HG02763 (cell line): ENCODE data around the gene P2RX2.

Experiments
- ATAC-seq: cut with Tn5 transposase; IDR thresholded peaks from one replicate; pipeline ENCODE4 v1.9.1; 2021; ENCODE audit warnings: mild to moderate bottlenecking, moderate library complexity; ENCODE audit not compliant: unreplicated experiment

P2RX2 gene

DNA sequence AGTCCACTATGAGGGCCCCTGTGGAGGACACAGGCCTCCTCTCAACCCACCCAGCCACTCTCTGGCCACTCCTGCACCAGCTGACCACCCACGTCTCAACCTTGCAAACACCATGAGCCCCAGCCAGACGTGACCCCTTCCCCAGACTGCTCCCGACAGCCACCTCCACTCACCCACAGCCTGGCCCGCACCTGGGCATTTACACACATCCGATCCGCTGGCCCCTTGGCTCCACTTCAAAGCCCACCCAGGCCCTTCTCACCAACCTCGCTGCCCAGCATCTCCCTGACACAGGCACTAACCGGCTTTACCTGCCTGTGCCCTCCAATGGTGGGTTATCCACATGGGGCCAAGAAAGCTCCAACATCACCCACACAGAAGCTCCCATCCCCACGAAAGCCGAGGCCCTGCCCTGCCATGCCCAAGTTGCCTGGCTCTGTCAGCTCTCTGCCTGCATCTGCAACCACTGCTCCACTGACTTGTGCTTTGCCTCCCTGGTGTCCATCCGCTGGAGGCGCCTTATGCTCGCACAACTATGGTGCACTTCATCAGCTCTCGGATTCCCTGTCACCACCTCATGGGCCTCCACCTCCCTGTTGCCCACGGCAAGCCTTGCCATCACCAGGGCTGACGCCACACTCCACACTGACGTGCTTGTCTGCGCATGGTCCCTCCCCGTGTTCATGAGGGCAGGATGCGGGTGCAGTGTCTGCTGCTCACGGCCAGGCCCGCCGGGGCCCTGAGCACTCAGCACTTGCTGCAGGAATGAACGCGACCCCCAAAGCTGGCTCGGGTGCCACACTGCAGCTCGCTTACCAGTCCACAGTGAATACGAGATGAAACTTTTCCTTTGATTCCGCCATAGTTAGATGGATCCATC, 16.7 kb downstream of the P2RX2 start:
- no peak for ATAC-seq

DNA sequence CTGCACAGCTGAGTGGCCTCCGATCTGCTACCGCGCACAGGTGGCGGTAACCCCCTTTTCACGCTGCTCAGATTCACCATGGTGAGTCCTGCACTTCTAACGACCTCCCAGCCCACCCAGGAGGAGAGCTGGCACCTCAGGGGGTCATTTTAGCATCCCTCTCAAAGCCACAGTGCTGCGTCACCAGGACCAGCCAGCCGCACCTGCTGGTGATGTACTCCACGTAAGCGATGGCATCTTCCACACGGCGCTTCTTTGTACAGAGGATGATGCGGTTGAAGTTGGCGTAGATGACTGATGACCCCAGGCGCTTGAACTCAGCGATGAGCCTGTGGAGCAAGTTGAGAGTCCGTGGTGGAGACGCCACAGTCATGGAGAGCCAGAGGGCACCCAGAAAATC, 19.2 kb downstream of the P2RX2 start:
- no peak for ATAC-seq

DNA sequence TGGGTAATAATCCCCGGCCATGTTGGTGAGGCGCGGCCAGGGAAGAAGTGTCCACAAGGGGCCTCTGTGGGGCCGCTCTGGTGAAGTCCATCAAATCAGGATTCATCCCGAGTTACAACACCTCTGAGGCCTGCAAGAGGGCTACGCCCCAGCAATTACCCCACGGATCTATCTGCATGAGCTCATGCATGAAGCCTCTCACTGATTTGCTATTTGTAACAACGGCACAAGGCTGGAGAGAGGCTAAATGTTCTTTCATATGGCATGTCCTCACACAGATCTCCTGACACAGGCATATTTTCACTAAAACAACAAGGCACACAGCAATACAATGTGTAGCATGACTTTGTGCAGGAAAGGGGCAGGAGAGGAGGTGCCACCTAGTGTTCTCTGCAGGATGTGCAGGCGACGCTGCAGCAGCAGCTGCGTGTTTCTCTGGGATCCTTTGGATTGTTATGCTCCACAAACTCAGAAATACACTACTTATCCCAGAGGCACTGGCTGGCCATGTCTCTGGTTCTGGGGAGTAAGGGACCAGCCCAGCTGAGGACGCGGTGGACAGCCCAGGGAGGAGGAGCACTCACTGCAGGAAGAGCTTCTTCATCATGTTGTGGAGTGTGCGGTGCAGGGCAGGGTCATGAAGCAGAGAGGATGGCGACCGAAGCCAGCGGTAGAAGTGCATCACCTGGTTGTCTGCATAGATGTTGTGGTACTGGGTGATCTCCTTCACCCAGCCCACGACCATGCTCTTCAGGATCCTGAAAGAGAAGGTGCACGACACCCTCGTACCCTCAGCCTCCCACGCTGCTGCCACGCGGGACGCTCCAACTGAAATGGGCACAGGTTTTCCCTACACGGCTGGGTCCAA, 20.2 kb downstream of the P2RX2 start:
- ATAC-seq = no peak

DNA sequence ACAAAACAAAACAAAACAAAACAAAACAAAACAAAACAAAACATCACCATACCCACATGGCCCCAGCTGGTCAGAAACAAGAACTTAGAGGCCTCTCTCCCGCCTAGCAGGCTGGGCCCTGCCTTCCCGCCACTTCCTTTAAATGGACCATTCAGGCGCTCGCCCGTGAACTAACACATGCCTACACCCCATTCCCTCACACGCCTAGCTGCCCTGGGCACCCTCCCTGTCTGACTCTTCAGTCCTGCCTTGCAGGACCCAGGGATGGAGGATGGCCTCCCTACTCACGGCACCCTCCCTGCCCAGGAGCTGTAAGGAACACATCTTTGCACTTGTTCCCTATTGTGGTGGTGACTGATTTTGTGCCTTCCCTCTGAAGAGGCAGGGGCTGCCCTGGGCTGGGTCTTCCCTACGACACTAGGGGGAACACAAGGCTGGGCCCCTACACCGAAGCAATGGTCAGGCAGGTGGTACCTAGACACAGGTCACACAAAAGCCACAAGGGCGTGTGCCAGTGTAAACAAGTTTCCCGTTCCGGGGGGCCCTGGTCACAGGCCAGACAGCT, 21.5 kb downstream of the P2RX2 start:
- ATAC-seq = no peak

DNA sequence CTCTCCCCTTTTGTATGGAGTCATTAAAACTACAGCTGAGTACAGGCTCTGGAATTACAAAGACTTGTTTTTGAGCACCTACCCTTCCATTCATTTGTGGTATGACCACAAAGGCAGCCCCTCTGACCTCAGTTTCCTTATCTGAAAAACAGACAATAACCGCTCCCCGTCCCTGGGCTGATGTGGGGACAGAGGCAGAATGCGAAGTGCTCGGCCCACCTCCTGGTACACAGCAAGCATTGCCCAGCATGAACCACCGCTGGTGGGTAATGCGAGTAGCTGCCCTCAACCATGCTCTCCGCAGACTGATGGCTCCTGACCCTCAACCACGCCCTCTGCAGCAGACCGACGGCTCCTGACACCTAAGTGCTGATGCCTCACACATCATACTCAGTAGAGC, 22.4 kb downstream of the P2RX2 start:
- no peak for ATAC-seq

DNA sequence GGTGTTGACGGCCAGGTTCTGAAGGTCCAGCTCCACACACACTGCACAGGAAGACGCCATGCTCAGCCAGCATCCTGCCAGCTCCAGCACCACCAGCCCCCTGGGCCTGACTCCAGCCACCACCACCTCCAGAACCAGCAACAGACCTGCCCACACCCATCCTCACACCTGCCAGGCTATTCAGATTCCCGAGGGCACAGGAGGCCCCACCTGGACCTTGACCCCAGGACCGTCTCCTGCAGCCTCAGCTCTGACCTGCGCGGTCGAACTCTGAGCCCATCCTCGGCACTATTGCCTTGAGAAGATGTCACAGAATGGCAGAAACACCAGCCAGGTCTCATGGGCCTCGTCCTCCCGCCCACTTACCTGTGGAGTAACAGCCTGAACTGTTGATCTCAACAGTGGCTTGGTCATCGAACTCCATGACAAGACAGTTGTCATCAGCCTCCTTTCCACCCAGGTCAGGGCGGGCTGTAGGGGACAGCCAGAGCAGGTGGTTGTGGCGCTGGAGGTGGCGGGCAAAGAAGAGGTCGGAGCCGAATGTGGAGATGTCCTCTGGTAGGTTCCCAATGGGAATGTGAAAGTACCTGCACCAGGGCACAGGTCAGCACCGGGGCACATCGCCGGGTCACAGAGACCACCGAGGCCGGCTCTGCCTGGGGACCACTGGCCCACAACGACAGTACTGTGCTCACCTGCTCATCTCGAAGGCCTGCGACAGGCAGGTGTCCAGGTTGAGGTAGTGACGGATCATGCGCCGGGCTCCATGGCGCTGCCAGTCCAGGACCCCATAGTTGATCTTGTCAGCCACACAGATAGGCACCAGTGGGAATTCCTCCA, 23.5 kb downstream of the P2RX2 start:
- no peak for ATAC-seq

DNA sequence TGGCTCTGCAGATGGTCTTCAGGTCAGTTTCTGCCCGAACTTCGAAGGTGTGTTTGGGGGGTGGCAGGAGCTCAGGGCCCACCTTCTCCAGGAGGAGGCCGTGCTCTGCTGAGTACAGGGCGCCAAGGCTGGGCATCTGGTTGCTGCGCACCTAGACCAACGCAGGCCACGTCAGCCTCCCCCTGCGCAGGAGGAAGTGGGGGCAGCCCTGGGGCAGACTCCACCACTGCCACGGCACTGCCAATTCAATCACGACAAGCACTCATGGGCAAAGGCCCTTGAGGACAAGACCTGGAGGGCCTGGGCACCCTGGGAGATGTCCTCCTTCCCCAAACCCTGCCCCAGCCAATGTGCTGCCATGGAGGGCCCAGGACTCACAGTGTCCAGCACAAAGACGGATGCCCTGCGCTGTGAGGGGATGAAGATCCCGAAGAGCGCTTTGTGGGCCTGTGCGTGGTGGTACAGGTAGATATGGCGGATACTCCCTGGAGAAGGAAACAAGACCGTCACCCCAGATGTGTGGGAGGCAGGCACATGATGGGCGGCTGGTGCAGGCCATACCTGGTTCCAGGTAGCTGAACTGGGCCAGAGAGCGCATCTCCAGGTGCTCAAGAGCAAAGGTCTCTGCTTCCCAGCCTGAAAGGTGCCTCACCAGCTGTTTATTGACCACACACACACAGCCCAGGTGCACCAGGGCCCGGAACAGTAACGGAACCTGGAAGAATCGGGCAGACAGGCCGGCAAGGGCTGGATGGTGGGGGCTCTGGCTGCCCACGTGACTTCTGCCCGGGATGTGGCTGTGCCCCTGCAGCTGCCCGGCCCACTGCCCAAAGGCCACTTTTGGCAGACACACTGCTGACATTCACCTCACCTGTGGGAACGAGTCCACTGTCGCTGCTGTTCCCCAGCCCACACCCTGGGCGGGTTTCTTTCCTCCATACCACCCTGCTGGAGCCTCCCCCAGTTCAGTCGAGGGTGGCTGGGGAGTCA, 24.6 kb downstream of the P2RX2 start:
- ATAC-seq = no peak

DNA sequence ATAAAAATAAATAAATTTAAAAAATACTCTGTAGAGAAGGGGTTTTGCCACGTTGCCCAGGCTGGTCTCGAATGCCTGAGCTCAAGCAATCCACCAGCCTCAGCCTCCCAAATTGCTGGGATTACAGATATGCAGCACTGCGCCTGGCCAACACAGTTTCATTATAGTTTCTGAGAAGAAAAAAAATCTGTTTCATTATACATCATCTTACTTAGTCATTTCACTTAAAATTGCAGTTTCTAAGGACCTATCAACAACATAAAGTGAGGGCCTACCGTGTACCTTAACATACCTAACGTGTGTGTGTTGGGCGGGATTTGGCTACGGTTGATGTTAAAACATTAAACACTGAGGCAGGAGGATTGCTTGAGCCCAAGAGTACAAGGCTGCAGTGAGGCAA, 28.3 kb downstream of the P2RX2 start:
- no peak for ATAC-seq

DNA sequence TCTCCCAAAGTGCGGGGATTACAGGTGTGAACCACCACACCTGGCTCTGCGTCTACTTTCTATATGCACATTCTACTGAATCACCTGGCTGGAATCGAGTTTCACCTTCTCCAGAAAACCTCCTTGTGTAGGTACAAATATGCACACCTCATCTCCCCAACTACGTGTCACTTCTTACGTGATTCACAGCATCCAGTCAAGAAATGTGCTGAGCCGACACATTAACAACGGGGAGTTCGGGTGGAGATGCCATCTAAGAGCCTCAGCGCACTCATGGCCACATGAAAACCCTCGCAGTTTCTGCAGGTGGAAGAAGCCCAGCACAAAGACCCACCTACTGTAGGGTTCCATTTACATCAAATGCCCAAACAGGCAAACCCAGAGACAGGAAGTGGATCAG, 29.3 kb downstream of the P2RX2 start:
- ATAC-seq = no peak

DNA sequence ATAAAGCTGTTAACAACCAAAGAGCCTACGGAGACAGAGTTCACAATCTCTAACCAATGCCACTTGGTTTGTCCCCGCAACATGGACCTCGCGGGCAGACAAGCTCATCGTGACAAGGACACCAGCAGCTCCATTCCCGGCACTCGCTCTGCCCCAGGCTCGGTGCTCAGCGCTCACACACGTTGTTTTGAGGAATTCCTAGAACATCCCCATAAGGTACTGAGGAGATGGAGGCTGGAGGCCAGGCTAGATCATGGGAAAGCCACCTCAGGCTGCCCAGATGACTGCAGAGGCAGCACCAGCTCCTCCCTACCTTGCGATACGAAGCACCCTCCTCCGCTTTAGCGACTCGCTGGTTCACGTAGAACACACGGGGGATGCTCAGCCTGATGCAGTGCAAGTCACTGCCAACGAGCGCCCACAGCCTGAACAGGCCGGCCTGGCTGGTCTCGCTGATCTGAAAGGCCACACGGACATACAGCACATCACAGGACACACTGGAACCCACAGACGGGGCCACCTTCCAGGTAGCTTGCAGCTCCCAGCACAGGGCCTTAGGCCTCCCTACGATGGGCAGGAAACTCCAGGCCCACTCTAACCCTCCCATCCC, 30.1 kb downstream of the P2RX2 start:
- no peak for ATAC-seq

DNA sequence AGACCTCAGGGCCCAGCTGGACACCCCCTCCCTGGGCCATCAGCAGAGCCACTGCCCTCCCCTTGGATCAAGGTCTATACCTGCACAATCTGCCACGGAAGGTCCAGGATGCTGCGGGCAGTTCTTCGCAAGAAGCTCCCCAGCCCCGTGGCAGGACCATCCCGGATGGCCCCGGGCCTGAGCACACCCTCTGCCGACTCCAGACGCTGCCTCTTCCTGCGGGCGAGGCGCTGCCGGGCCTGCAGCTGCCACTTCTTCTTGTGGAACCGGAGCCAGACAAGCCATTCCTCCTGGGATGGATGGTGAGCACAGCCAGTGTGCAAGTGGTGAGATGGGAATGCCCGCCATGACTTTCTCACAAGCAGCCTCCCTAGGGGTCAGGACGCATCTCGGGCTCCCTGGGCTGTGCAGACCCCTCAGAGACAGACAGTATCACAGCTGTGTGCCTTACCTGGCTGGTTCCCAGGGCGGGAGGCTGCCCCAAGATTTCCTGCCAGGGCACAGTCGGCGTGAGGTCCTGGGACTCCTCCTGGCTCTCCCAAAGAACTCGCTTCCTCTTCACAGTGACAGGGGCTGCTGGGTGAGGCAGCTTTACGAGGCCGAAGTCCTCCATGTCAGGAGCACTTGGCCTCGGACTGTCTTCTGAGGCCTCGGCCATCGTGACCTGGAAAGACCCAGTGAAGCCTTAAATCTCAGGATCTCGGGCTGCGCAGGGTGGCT, 30.8 kb downstream of the P2RX2 start:
- no peak for ATAC-seq

DNA sequence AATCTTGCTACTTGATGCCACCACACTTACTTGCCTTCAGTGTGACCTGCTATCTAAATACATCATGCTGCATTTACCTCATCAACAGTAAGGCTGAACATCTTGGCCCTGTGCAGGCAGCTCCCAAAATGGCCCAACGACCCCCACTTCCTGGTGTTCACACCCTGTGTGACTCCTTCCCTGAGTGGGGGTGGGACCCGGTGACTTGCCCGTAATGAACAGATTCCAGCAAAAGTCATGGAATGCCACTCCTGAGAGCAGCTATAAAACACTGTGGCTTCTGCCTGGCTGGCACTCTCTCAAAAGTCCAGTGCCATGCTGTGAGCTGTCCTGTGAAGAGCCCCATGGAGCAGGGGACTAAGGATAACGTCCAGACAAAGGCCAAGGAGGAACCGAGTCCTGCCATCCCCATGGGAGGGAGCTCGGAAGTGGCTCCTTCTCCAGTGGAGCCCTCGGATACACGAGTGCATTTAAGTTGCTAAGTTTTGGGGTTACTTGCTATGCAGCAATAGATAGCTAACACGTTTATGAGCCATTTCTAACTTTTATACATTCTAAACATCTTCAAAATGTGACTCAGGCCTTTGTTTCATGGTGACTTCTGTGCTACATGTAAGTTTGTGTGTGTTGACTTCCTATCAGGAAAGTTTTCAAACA, 33.0 kb downstream of the P2RX2 start:
- no peak for ATAC-seq

DNA sequence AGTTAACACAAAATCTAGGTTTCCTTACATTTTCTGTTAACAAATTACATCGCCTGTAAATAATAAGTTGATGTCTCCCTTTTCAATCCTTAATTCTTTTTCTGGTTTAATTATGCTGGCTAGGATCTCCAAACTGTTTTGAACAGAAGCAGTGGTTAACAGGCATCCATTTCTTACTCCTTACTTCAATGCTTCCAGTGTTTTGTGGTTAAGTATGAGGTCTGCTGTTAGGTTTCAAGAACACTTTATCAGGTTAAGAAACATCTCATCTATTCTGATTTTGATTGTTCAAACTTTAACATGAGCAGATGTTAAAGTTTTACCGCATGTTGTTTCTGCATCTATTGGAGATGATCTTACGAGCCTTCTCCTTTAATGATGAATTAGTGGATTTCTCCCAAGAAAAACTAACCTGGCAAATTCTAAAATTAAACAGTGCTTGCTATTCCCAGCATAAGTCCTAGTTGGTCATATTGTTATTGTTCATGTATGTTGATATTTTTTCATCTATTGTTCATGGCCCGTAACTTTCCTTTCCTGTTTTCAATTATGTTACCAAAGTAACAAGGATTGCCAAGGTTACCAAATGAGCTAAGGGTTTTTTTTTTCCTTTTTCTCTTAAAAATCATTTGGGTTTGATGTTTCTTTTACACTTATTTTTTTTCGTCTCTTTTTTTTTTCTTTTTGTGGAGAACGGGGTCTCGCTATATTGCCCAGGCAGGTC, 35.2 kb downstream of the P2RX2 start:
- no peak for ATAC-seq

DNA sequence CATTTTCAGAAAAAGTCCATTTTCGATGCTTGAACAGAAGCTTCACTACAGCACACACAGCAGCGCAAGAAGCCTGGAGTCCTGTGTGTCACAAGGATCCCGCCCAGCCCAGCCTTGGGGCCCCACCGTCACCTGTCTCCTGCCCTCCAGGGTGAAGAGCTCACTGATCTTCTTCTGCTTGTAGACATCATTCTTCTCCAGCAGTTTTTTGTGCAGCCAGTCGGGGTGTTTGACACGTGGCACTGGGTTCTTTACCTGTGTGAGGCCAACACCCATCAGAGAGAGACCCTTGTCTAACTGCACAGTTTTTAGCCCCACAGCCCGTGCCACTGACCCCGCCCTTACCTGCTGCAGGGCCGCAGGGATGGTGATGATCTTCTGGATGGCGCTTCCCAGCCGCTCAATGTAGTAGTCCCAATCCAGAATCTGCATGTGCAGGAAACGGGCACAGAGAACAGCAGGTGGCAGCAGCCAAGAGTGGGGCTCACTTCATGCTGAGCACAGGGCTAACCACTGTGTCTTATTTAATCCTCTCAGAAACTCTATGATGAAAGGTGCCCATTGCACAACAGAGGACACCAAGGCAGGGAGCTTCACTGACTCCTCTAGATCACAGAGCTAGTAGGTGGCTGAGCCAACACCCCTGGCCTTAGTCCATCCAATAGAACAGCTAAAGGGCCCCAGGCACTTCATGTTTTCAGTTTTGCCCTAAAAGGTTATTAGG, 38.6 kb downstream of the P2RX2 start:
- ATAC-seq = no peak

DNA sequence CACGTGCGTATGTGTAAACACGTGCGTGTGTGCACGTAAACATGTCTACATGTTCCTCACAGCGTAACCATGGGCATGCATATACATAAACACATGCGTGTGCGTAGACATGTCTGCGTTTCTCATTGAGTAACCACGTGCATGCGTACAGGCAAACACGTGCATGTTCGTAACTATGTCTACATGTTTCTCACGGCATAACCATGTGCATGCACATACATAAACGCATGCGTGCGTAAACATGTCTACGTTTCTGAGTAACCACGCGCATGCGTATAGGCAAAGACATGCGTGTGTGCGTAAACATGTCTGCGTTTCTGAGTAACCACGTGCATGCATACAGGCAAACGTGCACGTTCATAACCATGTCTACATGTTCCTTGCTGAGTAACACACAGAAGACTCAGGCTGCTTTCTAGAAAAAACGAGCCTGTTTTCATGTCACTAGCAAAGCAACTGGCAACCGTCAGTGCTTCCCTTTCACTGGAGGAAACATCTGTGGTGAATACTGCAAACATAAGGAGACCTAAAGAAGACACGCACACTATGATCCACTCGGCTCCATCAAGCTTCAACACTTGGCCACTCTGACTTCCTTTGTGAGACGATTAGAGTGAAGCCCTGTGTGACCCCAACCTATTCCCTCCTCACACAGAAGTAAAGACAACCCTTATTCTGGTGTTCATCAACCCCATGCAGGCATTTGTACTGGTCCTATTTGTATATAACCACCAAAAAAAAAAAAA, 39.7 kb downstream of the P2RX2 start:
- no peak for ATAC-seq

DNA sequence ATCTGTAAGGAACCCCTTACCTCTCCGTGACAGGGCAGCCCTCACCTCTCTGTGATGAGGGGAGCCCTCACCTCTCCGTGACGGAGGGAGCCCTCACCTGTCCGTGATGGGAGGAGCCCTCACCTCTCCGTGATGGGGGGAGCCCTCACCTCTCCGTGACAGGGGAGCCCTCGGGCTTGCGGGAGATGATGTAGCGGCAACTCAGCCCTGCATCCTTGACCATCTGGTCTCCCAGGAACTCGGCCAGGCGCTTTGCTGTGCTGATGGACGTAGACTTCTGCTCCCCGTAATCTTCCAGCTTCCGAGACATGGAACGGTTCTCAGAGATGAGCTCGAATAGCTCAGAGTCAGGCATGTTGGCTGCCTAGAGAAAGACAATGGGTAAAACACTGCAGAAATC, 40.6 kb downstream of the P2RX2 start:
- no peak for ATAC-seq
